HepG2 (cell line): Measurements from ENCODE around the gene GALNT18. TPM values are rescaled to one million over a fixed set of nuclear protein-coding genes. Genes with fewer than 3 reads are reported as not detected.

Experiments
- CEBPZ ChIP-seq: IDR thresholded peaks from 2 replicates; pipeline ENCODE4 v1.6.1; 2012; ENCODE audit warnings: low read length, improper control_type of control experiment
- EHMT2 ChIP-seq: fragments of 200-600 bp; sonication (generic); IDR thresholded peaks from 2 replicates; pipeline ENCODE4 v1.7.0; 2017; ENCODE audit warnings: antibody characterized with exemption, low read depth, low read length, borderline replicate concordance
- ELF4 ChIP-seq: sonication (generic); formaldehyde crosslinking; IDR thresholded peaks from 2 replicates; pipeline ENCODE4 v1.5.0; 2020; ENCODE audit warnings: missing genetic modification reagents, mild to moderate bottlenecking, moderate library complexity, borderline replicate concordance
- FOXM1 ChIP-seq: sonication (generic); formaldehyde crosslinking; IDR thresholded peaks from 2 replicates; pipeline ENCODE4 v1.5.0; 2020; ENCODE audit warnings: missing genetic modification reagents
- HINFP ChIP-seq: sonication (generic); formaldehyde crosslinking; IDR thresholded peaks from 2 replicates; pipeline ENCODE4 v1.4.0; 2020; ENCODE audit warnings: low read depth, mild to moderate bottlenecking, missing genetic modification reagents
- KLF11 ChIP-seq: IDR thresholded peaks from 2 replicates; pipeline ENCODE4 v1.6.1; 2016; ENCODE audit warnings: missing compliant biosample characterization
- PAWR ChIP-seq: sonication (generic); formaldehyde crosslinking; IDR thresholded peaks from 2 replicates; pipeline ENCODE4 v1.4.0; 2020; ENCODE audit warnings: missing genetic modification reagents, mild to moderate bottlenecking, borderline replicate concordance
- SMAD1 ChIP-seq: sonication (generic); formaldehyde crosslinking; IDR thresholded peaks from 2 replicates; pipeline ENCODE4 v1.4.0; 2020; ENCODE audit warnings: missing genetic modification reagents, low read depth, mild to moderate bottlenecking, borderline replicate concordance
- polyA plus RNA-seq, 8 experiments: library from polyadenylated mRNA; depleted of rRNA in 3 of 8; stranded (reverse) in 7 of 8; unstranded in 1 of 8; fragments of >200 nt; fragmentation: Illumina TruSeq in 4 of 8; extraction: Trizol in 4 of 8; gene quantifications; 2 replicates each; pipeline versions ENCODE4 v1.2.1 to v1.2.3, GENCODE V29; 2011 to 2016; ENCODE audit warnings: low read depth in 4 of 8, missing spikeins in 1 of 8, mixed read lengths in 1 of 8; ENCODE audit not compliant: insufficient read depth in 1 of 8
- total RNA-seq, 5 experiments: library from RNA; depleted of rRNA; stranded (reverse); fragments of >200 nt; fragmentation: Illumina TruSeq; extraction: Trizol; gene quantifications; 2 replicates each; pipeline ENCODE4 v1.2.3, GENCODE V29; 2016; ENCODE audit warnings: low read depth in 1 of 5

Gene GALNT18
- total and polyA plus RNA-seq, 2 of the 13 experiments (the other 11 are each of a cell fraction or from before 2014, with no cell fraction given) = 0.11 TPM; not detected in 1

GRCh38 chr11:11239959-11240358 is 381.8 kb downstream of the GALNT18 start (continued):
- TF ChIP-seq HINFP (CRISPR knock-in tag) (no peak), SMAD1 (CRISPR knock-in tag) (no peak), FOXM1 (CRISPR knock-in tag) (no peak), CEBPZ (no peak), EHMT2 (no peak), ELF4 (no peak), KLF11 (CRISPR knock-in tag) (no peak), PAWR (no peak)
